IPS-18a (cell line): Measurements from ENCODE around the gene ARHGEF39.

Experiments
- H3K27ac ChIP-seq: one replicate; pipeline ENCODE4 v1.5.1; 2013; ENCODE audit warnings: low read length
- H3K27me3 ChIP-seq: one replicate; pipeline ENCODE4 v1.6.1; 2013; ENCODE audit warnings: mild to moderate bottlenecking, low read length; ENCODE audit not compliant: control insufficient read depth, insufficient read depth
- H3K36me3 ChIP-seq: one replicate; pipeline ENCODE4 v1.6.1; 2013; ENCODE audit warnings: low read depth, low read length; ENCODE audit not compliant: control insufficient read depth
- H3K4me1 ChIP-seq: one replicate; pipeline ENCODE4 v1.6.1; 2013; ENCODE audit warnings: low read depth, low read length; ENCODE audit not compliant: control insufficient read depth
- H3K4me3 ChIP-seq: one replicate; pipeline ENCODE4 v1.5.1; 2013; ENCODE audit warnings: low read length
- H3K9ac ChIP-seq: one replicate; pipeline ENCODE4 v1.6.1; 2013; ENCODE audit warnings: mild to moderate bottlenecking, low read length, moderate library complexity
- H3K9me3 ChIP-seq: one replicate; pipeline ENCODE4 v1.6.1; 2013; ENCODE audit warnings: low read depth, low read length; ENCODE audit not compliant: control insufficient read depth

ARHGEF39 gene

DNA sequence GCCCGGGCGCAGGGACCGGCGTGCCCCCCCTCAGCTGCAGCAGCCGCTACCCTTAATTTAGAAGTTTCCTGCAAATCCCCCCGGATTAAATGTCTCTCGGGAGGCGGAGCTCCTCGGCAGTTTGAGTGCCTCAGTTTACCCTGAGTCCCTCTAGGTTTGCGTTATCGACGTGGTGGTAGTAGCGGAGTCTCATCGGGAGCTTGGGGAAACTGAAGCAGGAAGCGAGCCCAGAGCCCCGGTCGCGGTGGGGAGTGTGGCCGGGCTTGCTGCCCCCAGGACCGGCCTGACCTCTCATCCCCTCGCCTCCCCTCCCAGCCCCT is 25.3 kb upstream of the ARHGEF39 start:
- Histone ChIP-seq H3K9me3 (no peaks in the 10 kb centered on the region), H3K9ac (peak overlapping the region; percentile 79), H3K27ac (no peak overlapping the region), H3K27me3 (no peaks in the 10 kb centered on the region), H3K4me1 (peaks cover 4% of the 10 kb centered on the region), H3K4me3 (peak overlapping the region; percentile 76), H3K36me3 (peaks cover 17% of the 10 kb centered on the region)

DNA sequence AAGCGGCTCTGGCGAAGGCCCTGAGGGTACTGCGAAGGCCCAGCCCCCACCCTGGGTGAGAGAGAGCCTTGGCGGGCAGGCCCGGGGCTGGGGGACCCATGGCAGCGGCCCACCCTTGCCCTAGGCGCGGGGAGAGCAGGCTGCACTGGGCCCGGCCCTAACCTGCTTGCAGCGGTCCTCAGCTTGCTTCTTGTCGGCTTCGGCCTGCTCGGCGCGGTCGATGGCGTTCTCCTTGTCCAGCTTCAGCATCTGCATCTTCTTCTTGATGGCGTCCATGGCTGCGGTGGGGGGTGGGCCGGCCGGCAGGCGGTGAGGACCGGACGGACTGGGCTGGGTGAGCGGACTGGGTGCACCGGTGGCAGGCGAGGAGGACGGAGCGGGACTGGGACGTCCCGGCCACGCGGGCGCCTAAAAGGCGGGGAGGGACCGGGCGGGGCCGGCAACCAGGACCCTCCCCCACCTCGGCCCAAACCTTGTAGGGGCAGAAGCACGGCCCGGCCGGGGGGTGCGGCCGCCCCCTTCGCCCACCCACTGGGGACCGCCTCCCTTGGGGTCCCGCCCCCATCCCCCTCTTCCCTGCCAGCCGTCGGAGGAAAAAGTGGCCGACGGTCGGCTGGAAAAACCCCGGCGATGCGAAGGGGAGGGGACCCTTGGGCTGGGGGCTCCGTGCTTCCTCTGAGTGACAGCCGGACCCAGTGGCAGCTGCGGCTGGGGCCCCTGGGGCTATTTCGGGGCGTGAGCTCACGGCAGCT is 24.7 kb upstream of the ARHGEF39 start, which contains the start of gene TPM2:
TPM2 (minus strand) TSS at position 384 of the 752 bp plus-strand sequence; CDS start at position 276, 108 bp downstream.
- Histone ChIP-seq H3K9me3 (no peaks in the 10 kb centered on the region), H3K27ac (no peak within 1 kb of the TSS), H3K36me3 (peaks cover 22% of the 10 kb centered on the region), H3K9ac (peak within 1 kb of the TSS; percentile 79), H3K4me3 (peak within 1 kb of the TSS; percentile 76), H3K27me3 (no peaks in the 10 kb centered on the region), H3K4me1 (peaks cover 4% of the 10 kb centered on the region)

DNA sequence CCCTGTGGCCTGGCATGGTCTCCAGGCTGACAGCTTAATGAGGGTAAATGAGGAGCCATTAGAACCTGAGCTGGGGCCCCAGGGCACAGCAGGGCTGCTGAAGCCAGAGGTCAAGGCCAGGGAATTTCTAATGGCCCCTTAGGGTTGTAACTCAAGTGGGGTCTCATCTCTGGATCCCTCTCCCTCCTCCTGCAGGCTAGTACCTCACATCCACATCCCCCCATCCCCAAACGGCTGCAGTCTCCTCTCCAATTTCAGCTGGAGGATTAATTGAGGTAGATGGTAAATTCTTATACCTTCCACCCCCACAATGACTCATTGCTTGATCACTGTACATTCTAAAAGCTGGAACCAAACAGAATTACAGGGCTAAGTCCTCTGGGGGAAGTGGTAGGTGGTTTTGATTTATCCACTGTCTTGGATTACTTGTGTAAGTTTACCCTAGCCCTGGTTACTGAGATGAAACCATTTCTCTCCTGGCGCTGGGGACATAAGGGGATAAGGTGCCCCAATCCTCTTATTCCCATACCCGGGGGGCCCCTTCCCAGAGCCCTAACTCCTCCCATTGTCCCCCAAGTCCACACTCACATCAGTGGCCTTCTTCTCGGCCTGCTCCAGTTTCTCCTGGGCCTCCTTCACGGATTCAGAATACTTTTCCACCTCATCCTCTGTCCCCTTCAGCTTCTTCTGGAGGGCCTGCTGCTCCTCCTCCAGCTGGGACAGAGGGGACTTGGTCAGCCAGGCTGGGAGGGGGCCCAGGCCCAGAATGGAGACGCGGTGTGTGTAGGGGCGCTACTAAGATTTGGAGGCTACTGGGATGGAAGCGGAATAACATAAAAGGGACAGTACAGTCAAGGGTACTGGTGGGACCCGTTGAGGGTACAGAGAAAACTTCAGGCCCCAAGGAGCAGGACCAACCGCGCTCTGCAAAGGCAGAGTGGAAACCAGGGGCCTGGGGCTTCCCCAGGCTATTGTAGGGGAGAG is 23.9 kb upstream of the ARHGEF39 start:
- Histone ChIP-seq H3K27me3 (no peaks in the 10 kb centered on the region), H3K27ac (no peak overlapping the region), H3K9ac (peak overlapping the region; percentile 79), H3K4me3 (peak overlapping the region; percentile 76), H3K36me3 (peaks cover 31% of the 10 kb centered on the region), H3K4me1 (peaks cover 4% of the 10 kb centered on the region), H3K9me3 (no peaks in the 10 kb centered on the region)

DNA sequence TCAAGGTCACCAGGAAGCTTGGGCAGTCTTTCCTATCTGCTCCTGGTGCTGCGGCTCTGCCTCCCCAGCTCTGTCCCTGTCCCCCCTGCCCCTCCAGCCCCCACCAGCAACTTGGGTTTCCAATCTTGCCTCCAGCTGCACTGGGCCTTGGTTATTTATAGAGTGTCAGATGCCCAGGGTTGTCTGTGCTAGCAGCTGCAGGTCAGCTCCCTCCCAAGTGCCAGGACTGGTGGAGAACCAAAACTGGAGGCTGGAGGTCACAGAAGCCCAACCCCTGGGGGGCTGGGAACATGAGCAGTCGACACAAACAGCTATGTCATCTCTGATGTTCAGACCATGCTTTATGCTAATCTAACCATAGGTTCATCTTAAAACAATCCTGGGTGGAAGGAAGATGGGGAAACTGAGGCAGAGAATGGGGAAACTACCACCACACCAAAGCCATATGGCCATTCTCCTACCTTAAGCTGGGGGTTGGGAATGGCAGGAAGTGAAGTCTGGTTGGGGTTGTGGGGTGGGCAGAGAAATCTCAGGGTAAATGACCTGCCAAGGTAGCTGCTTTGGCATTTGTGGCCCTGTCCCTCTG is 23.1 kb upstream of the ARHGEF39 start:
- no peaks in the 10 kb centered on the region for H3K9me3 ChIP-seq
- H3K27me3 ChIP-seq, result no peaks in the 10 kb centered on the region
- H3K36me3 ChIP-seq, result peaks cover 39% of the 10 kb centered on the region
- no peak overlapping the region for H3K27ac ChIP-seq
- H3K4me3 ChIP-seq, result peak overlapping the region; percentile 76
- H3K9ac ChIP-seq, result no peak overlapping the region
- peaks cover 4% of the 10 kb centered on the region for H3K4me1 ChIP-seq

DNA sequence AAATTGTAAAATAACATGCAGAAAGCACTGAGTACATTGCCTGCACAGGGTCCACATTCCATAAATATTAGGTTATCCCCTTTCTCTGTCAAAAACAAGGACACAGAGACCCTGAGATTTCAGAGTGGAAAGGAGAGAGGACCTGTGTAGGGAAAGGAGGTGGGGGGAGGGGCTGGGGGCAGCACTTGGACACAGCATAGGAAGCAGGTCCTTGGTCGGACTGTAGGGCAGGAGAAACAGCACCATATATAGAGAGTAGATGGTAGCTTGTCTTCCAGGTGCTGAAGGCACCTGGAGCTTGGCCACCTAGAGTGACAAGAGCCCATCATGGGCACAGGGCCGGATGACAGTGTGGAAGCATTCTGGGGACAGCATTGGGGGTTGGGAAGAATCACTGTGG is 22.3 kb upstream of the ARHGEF39 start:
- Histone ChIP-seq H3K27me3 (no peaks in the 10 kb centered on the region), H3K27ac (no peak overlapping the region), H3K9me3 (no peaks in the 10 kb centered on the region), H3K4me3 (no peak overlapping the region), H3K9ac (no peak overlapping the region), H3K36me3 (peaks cover 47% of the 10 kb centered on the region), H3K4me1 (peaks cover 4% of the 10 kb centered on the region)

DNA sequence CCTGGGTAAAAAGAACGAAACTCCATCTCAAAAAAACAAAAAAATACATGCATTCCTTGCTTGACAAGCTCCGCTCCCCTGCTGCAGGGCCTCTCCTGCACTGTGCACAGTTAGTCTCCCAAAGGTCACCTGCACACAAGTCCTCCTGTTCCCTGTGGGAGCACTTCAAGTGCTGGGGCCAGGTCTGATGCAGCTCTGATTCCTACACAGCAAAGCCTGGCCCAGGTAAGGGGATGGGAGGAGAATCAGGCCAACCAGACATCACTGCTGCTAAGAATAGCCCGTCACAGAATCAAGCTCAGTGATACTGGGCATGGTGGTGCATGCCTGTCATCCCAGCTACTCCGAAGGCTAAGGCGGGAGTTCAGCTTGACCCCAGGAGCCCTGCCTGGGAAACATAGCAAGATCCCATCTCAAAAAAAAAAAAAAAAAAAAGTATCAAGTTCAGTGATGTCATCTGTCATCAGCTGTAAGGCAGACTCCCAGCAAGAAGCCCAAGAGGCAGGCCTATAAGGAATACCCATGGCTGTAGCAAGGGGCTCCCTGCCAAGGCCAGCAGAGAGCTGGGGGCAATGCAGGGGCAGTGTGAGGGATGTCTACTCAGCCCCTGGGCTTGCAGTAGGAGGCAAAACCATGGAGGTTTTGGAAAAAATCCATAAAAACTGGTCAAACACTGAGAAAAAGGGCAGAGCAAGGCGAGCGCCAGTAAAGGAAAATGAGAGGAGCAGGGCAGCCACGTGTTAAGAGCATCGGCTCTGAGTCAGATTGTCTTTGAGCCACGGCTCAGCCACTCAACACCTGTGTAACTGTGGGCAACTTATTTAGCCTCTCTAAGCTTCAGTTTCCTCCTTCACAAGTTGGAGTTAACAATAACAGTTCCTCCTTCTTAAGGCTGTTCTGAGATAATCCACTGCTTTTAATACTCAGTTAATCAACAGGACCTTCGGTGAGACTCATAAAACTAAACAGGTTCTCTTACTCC is 21.5 kb upstream of the ARHGEF39 start:
- Histone ChIP-seq H3K9me3 (no peaks in the 10 kb centered on the region), H3K9ac (no peak overlapping the region), H3K27me3 (no peaks in the 10 kb centered on the region), H3K27ac (no peak overlapping the region), H3K36me3 (peaks cover 50% of the 10 kb centered on the region), H3K4me1 (peaks cover 4% of the 10 kb centered on the region), H3K4me3 (no peak overlapping the region)

DNA sequence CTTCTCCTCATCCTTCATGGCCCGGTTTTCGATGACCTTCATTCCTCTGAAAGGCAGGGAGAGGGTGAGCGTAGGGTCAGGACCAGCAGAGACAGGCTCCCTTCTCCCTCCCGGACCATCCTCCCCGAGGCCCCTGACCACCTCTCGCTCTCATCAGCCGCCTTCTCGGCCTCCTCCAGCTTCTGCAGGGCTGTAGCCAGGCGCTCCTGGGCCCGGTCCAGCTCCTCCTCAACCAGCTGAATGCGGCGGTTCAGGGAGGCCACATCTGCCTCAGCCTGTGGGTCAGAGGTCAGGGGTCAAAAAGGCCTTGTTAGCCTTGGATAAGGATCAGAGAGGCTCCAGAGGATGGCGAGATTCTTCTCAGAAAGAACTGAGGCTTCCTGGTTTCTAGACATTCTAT is 20.5 kb upstream of the ARHGEF39 start:
- no peak overlapping the region for H3K27ac ChIP-seq
- no peaks in the 10 kb centered on the region for H3K27me3 ChIP-seq
- H3K36me3 ChIP-seq, result peaks cover 50% of the 10 kb centered on the region
- H3K4me1 ChIP-seq, result peaks cover 7% of the 10 kb centered on the region
- H3K9ac ChIP-seq, result no peak overlapping the region
- H3K4me3 ChIP-seq, result no peak overlapping the region
- no peaks in the 10 kb centered on the region for H3K9me3 ChIP-seq

DNA sequence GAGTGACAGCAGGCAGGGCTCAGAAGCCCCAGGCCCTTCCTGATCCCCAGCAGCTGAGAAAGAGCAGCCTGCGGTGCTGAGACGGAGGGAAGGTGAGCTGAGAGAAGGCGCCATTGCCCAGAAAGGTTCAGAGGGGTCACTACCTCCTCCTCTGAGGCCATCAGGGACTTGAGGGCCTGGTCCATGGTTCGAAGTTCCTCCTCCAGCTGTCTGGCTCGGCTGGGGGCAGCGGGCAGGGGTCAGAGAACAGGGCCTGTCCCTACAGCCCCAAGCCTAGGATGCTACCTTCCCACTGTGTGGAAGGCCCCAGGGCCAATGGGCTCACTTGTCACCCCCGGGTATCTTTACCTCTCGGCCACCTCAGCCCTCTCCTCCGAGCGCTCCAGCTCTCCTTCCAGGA is 19.9 kb upstream of the ARHGEF39 start:
- Histone ChIP-seq H3K27ac (no peak overlapping the region), H3K36me3 (peaks cover 50% of the 10 kb centered on the region), H3K4me1 (peaks cover 8% of the 10 kb centered on the region), H3K4me3 (no peak overlapping the region), H3K9ac (no peak overlapping the region), H3K9me3 (no peaks in the 10 kb centered on the region), H3K27me3 (no peaks in the 10 kb centered on the region)

DNA sequence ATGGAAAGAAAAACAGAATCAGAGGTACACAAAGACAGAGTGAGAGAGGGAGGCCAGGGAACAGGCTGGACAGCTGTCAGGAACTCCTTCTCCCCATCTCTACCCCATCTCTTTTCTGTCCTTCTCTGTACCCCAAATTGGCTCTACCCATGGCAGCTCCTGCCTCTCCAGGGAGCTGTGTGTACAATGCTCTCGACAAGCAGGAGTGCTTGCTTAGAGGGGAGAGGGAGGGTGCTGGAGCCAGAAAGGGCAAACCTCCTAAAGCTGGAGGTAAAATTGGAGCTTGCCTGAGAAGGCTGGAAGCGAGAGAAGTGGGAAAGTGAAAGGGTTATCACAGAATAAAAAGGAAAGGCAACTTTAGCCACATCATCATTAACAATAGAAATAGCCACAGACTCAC is 18.3 kb upstream of the ARHGEF39 start:
- Histone ChIP-seq H3K4me1 (peaks cover 10% of the 10 kb centered on the region), H3K4me3 (no peak overlapping the region), H3K9me3 (no peaks in the 10 kb centered on the region), H3K27ac (no peak overlapping the region), H3K36me3 (peaks cover 50% of the 10 kb centered on the region), H3K9ac (no peak overlapping the region), H3K27me3 (no peaks in the 10 kb centered on the region)

DNA sequence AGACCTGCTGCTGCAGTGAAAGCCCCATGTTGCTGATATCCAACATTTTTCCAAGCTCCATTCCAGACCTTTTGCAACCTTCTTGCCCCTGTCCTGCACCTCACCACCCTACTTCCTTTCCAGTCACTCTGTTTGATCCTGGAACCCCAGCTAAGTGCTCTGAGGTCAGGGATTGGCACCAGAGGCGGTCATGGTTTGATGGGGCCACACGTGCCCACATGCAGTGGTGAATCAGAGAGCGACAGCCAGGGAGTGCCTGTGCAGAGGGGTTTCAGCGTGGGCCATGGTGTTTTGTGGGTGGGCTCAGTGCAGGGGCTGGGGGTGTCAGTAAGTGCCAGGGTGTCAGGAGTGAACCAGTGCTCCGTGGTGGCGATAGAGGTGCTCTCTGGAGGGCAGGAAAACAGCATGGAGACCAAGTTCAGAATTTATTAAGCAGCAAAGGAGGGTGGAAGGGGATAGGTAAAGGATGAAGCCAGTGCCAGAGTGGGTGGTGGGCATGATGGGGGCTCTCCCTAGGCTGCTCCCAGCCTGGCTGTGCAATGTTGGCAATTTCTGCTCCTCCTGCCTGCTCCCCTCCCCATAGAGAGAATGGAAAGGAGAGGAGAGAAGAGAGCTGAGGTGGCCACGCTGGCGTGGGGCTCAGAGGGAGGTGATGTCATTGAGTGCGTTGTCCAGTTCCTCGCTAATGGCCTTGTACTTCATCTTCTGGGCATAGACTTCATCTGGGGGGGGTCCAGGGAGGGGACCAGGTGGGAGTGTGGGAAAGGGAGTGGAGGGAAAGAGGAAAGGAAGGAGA is 17.7 kb upstream of the ARHGEF39 start:
- peaks cover 6% of the 10 kb centered on the region for H3K4me1 ChIP-seq
- H3K36me3 ChIP-seq, result peaks cover 48% of the 10 kb centered on the region
- no peak overlapping the region for H3K9ac ChIP-seq
- H3K27me3 ChIP-seq, result no peaks in the 10 kb centered on the region
- no peak overlapping the region for H3K4me3 ChIP-seq
- H3K9me3 ChIP-seq, result no peaks in the 10 kb centered on the region
- no peak overlapping the region for H3K27ac ChIP-seq
